Measurements from ENCODE around the gene KCNK3. TPM values are rescaled to one million over a fixed set of nuclear protein-coding genes. Genes with fewer than 3 reads are reported as not detected.

Gene KCNK3
- total and polyA plus RNA-seq, 2 of the 13 experiments (the other 11 are each of a cell fraction or from before 2014, with no cell fraction given): not detected

GRCh38 chr2:26772064-26773001, 79.8 kb downstream of the KCNK3 start (continued):
- TF ChIP-seq, protein P1, sequence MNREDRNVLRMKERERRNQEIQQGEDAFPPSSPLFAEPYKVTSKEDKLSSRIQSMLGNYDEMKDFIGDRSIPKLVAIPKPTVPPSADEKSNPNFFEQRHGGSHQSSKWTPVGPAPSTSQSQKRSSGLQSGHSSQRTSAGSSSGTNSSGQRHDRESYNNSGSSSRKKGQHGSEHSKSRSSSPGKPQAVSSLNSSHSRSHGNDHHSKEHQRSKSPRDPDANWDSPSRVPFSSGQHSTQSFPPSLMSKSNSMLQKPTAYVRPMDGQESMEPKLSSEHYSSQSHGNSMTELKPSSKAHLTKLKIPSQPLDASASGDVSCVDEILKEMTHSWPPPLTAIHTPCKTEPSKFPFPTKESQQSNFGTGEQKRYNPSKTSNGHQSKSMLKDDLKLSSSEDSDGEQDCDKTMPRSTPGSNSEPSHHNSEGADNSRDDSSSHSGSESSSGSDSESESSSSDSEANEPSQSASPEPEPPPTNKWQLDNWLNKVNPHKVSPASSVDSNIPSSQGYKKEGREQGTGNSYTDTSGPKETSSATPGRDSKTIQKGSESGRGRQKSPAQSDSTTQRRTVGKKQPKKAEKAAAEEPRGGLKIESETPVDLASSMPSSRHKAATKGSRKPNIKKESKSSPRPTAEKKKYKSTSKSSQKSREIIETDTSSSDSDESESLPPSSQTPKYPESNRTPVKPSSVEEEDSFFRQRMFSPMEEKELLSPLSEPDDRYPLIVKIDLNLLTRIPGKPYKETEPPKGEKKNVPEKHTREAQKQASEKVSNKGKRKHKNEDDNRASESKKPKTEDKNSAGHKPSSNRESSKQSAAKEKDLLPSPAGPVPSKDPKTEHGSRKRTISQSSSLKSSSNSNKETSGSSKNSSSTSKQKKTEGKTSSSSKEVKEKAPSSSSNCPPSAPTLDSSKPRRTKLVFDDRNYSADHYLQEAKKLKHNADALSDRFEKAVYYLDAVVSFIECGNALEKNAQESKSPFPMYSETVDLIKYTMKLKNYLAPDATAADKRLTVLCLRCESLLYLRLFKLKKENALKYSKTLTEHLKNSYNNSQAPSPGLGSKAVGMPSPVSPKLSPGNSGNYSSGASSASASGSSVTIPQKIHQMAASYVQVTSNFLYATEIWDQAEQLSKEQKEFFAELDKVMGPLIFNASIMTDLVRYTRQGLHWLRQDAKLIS (CRISPR knock-in tag; IDR thresholded peaks at IDR 0.05): no peak
- 0 out of 2 replicates have a peak, but pooled peaks have one; percentile 65 for TF ChIP-seq ZNF430 (CRISPR knock-in tag; IDR thresholded peaks at IDR 0.05)
- TF ChIP-seq ELF4 (CRISPR knock-in tag; IDR thresholded peaks at IDR 0.05; ENCODE audit: borderline replicate concordance): no peak
- TF ChIP-seq, protein P2, sequence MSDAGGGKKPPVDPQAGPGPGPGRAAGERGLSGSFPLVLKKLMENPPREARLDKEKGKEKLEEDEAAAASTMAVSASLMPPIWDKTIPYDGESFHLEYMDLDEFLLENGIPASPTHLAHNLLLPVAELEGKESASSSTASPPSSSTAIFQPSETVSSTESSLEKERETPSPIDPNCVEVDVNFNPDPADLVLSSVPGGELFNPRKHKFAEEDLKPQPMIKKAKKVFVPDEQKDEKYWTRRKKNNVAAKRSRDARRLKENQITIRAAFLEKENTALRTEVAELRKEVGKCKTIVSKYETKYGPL (CRISPR knock-in tag; IDR thresholded peaks at IDR 0.05): no peak
- TF ChIP-seq, protein P3, sequence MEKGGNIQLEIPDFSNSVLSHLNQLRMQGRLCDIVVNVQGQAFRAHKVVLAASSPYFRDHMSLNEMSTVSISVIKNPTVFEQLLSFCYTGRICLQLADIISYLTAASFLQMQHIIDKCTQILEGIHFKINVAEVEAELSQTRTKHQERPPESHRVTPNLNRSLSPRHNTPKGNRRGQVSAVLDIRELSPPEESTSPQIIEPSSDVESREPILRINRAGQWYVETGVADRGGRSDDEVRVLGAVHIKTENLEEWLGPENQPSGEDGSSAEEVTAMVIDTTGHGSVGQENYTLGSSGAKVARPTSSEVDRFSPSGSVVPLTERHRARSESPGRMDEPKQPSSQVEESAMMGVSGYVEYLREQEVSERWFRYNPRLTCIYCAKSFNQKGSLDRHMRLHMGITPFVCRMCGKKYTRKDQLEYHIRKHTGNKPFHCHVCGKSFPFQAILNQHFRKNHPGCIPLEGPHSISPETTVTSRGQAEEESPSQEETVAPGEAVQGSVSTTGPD (CRISPR knock-in tag; IDR thresholded peaks at IDR 0.05): no peak
- no peak for TF ChIP-seq PREB (CRISPR knock-in tag; IDR thresholded peaks at IDR 0.05)
- no peak for TF ChIP-seq GPN1 (CRISPR knock-in tag; IDR thresholded peaks at IDR 0.05; ENCODE audit: borderline replicate concordance)
- no peak for TF ChIP-seq KDM1A (CRISPR knock-in tag; IDR thresholded peaks at IDR 0.05)
- peak; percentile 18 for TF ChIP-seq ASH2L (IDR thresholded peaks at IDR 0.05; ENCODE audit: insufficient read length, low read depth, low read length)
- TF ChIP-seq FIP1L1 (IDR thresholded peaks at IDR 0.05; ENCODE audit: borderline replicate concordance, insufficient read depth, low read depth, low read length): no peak
- TF ChIP-seq GTF3A (CRISPR knock-in tag; conservative IDR thresholded peaks at IDR 0.05): no peak
- no peak for TF ChIP-seq ZSCAN31 (CRISPR knock-in tag; IDR thresholded peaks at IDR 0.05; ENCODE audit: low read depth)
- no peak for TF ChIP-seq ZSCAN25 (CRISPR knock-in tag; IDR thresholded peaks at IDR 0.05)
- TF ChIP-seq KAT7 (CRISPR knock-in tag; IDR thresholded peaks at IDR 0.05; ENCODE audit: borderline replicate concordance): no peak
- TF ChIP-seq AHR (CRISPR knock-in tag; IDR thresholded peaks at IDR 0.05): no peak
- TF ChIP-seq TBX3 (IDR thresholded peaks at IDR 0.05; ENCODE audit: borderline replicate concordance): no peak
- no peak for TF ChIP-seq ZNF670 (CRISPR knock-in tag; IDR thresholded peaks at IDR 0.05; ENCODE audit: borderline replicate concordance)
- TF ChIP-seq HDAC6 (IDR thresholded peaks at IDR 0.05; ENCODE audit: low read depth, low read length): no peak

Data from HepG2 (cell line).